ENCODE results near the gene CYP19A1. TPM values are rescaled to one million over a fixed set of nuclear protein-coding genes. Genes with fewer than 3 reads are reported as not detected.

The CYP19A1 gene
- total and polyA plus RNA-seq, 2 of the 8 experiments (the other 6 are each of a cell fraction or from before 2014, with no cell fraction given): not detected

- H3K27ac ChIP-seq (ENCODE audit: low read depth, low read length): no peak overlapping the region
- no peak overlapping the region for H2BK20ac ChIP-seq (ENCODE audit: low read length)
- no peak for DNase-seq (ENCODE audit: low read depth in 1 of 2, low spot score in 2 of 2)
- ChIA-PET CTCF (ENCODE audit: partially characterized antibody) (interaction anchor here (0.6 to 4.9 kb wide), 10 partner anchors 11 to 267 kb away, joined by 3 to 39 read pairs (median 5); no protein-coding TSS in a partner anchor), POLR2A (ENCODE audit: partially characterized antibody) (no interaction called here)
- no peaks in the 10 kb centered on the region for H3K23me2 ChIP-seq (ENCODE audit: low read depth, low read length)
- no peak overlapping the region for H3K4me3 ChIP-seq (ENCODE audit: extremely low read depth in 1 of 4, insufficient read depth in 2 of 4, low read depth in 3 of 4, low read length in 4 of 4)
- H4K91ac ChIP-seq (replicated peaks; ENCODE audit: insufficient read length, low read length): no peak overlapping the region
- H3K4me2 ChIP-seq (ENCODE audit: insufficient read depth in 1 of 2, low read depth in 2 of 2, low read length in 2 of 2): no peak overlapping the region
- H3K4ac ChIP-seq (replicated peaks; ENCODE audit: insufficient read length, low read depth, low read length): no peak overlapping the region
- H3K23ac ChIP-seq (ENCODE audit: insufficient read length): no peak overlapping the region
- no peak overlapping the region for H3K18ac ChIP-seq (ENCODE audit: extremely low read depth, low read length)
- no peak overlapping the region for H2AK5ac ChIP-seq (ENCODE audit: low read depth, low read length)
- H4K20me1 ChIP-seq (replicated peaks in 1 of 2; ENCODE audit: control insufficient read depth in 1 of 2, insufficient read depth in 2 of 2, low read length in 2 of 2): no peaks in the 10 kb centered on the region
- no peak overlapping the region for H2AFZ ChIP-seq (ENCODE audit: low read length)
- no peak overlapping the region for H3K14ac ChIP-seq (ENCODE audit: insufficient read length)
- no peak overlapping the region for H4K5ac ChIP-seq (ENCODE audit: insufficient read length, low read depth, low read length)
- peaks cover 0 to 2% (median 0%) of the 10 kb centered on the region in 4 experiments; a peak in 1 of 7 replicates for H3K4me1 ChIP-seq (replicated peaks in 1 of 4; ENCODE audit: control insufficient read depth in 3 of 4, insufficient read depth in 4 of 4, low read length in 3 of 4)
- TF ChIP-seq CBX5 (IDR thresholded peaks at IDR 0.05; ENCODE audit: low read depth, low read length): no peak
- TF ChIP-seq POLR2AphosphoS5 (IDR thresholded peaks at IDR 0.05; ENCODE audit: low read depth, low read length): no peak
- no peak for TF ChIP-seq SUZ12 (IDR thresholded peaks at IDR 0.05; ENCODE audit: low read length)
- no peak for TF ChIP-seq BCL11A (IDR thresholded peaks at IDR 0.05; ENCODE audit: low read depth in 2 of 2, low read length in 2 of 2)
- no peak for TF ChIP-seq ATF2 (IDR thresholded peaks at IDR 0.05; ENCODE audit: low read length)
- H3K36me3 ChIP-seq (ENCODE audit: control insufficient read depth in 2 of 4, insufficient read depth in 4 of 4, low read length in 3 of 4): no peaks in the 10 kb centered on the region
- H3K56ac ChIP-seq (replicated peaks; ENCODE audit: insufficient read length, low read depth, low read length): no peak overlapping the region
- 88% methylated on average over 6 of the region's 6 CpGs; no CpG with 5 or more reads in 1 of the 2 experiments for WGBS, 2 experiments (ENCODE audit: extremely low coverage in 1 of 2, insufficient coverage in 1 of 2, insufficient read length in 1 of 2, insufficient replicate concordance in 2 of 2, low coverage in 1 of 2, low lambda C conversion rate in 2 of 2, missing lambda C conversion rate in 1 of 2)
- no peak overlapping the region for H2BK5ac ChIP-seq (ENCODE audit: low read depth, low read length)
- H2BK120ac ChIP-seq (replicated peaks; ENCODE audit: low read depth, low read length): no peak overlapping the region
- no peak overlapping the region for H2BK12ac ChIP-seq (ENCODE audit: low read depth, low read length)
- no peak overlapping the region for H2BK15ac ChIP-seq (ENCODE audit: low read length)
- no peaks in the 10 kb centered on the region for H3K79me2 ChIP-seq (ENCODE audit: control insufficient read depth in 1 of 2, insufficient read depth in 2 of 2, low read length in 2 of 2)
- no peaks in the 10 kb centered on the region for H3K9me3 ChIP-seq (ENCODE audit: insufficient read depth in 2 of 2, low read depth in 1 of 2, low read length in 1 of 2)
- FAIRE-seq: no peak
- H3K27me3 ChIP-seq (replicated peaks in 1 of 4; ENCODE audit: control insufficient read depth in 3 of 4, extremely low read depth in 1 of 4, insufficient read depth in 3 of 4, low read length in 3 of 4): no peaks in the 10 kb centered on the region
- H3K79me1 ChIP-seq (ENCODE audit: low read depth, low read length): no peaks in the 10 kb centered on the region
- H4K8ac ChIP-seq (ENCODE audit: extremely low read depth, insufficient read depth, low read length): no peak overlapping the region
- H3K9ac ChIP-seq (replicated peaks in 1 of 4; ENCODE audit: extremely low read depth in 1 of 4, low read depth in 3 of 4, low read length in 3 of 4): no peak overlapping the region
Observed at GRCh38 chr15:51368307-51368706, 29.9 kb upstream of the CYP19A1 start.
